ENCODE results near the gene DDC. TPM values are rescaled to one million over a fixed set of nuclear protein-coding genes. Genes with fewer than 3 reads are reported as not detected.
"Not testable (repeated sequence)": the region's sequence is repeated elsewhere in the genome, so short reads cannot be mapped to it uniquely, and the experiment has no call there.

Gene DDC
- total RNA-seq, 2 donors from 2014 or later = not detected

- H3K27ac Mint-ChIP-seq = no peak overlapping the region
- peaks cover 7% of the 10 kb centered on the region for H3K4me1 Mint-ChIP-seq
Measured at GRCh38 chr7:50533866-50534265, 31.3 kb downstream of the DDC start.

GRCh38 chr7:50531928-50532327 lies 33.3 kb downstream of the DDC start:
- H3K9me3 Mint-ChIP-seq = no peaks in the 10 kb centered on the region
- H3K4me1 Mint-ChIP-seq = peaks cover 7% of the 10 kb centered on the region
- peak overlapping the region; percentile 5 for H3K4me3 Mint-ChIP-seq
- peak overlapping the region; percentile 28 for H3K27ac Mint-ChIP-seq
- peaks cover 20% of the 10 kb centered on the region for H3K27me3 Mint-ChIP-seq
- ATAC-seq (replicated peaks) = peak; percentile 41
- H3K36me3 Mint-ChIP-seq (ENCODE audit: low read depth) = no peaks in the 10 kb centered on the region

More at GRCh38 chr7:50533866-50534265, 31.3 kb downstream of the DDC start:
- no peaks in the 10 kb centered on the region for H3K36me3 Mint-ChIP-seq (ENCODE audit: low read depth)
- no peak for ATAC-seq (replicated peaks)
- H3K4me3 Mint-ChIP-seq = no peak overlapping the region
- no peaks in the 10 kb centered on the region for H3K9me3 Mint-ChIP-seq
- peaks cover 15% of the 10 kb centered on the region for H3K27me3 Mint-ChIP-seq

GRCh38 chr7:50531401-50531911 lies 33.7 kb downstream of the DDC start:
- Mint-ChIP-seq H3K9me3 (no peaks in the 10 kb centered on the region), H3K4me1 (peaks cover 7% of the 10 kb centered on the region), H3K27ac (peak overlapping the region; percentile 28), H3K27me3 (peaks cover 20% of the 10 kb centered on the region), H3K4me3 (peak overlapping the region; percentile 5), H3K36me3 (ENCODE audit: low read depth) (no peaks in the 10 kb centered on the region)
- ATAC-seq (replicated peaks) = peak; percentile 70

- H3K4me1 Mint-ChIP-seq = peaks cover 7% of the 10 kb centered on the region
- ATAC-seq (replicated peaks) = peak; percentile 37
- H3K4me3 Mint-ChIP-seq = no peak overlapping the region
Measured at GRCh38 chr7:50530766-50531165, 34.4 kb downstream of the DDC start.

GRCh38 chr7:50529093-50529862 lies 35.9 kb downstream of the DDC start:
- no peak for ATAC-seq (replicated peaks)
- H3K27me3 Mint-ChIP-seq = peaks cover 19% of the 10 kb centered on the region

More at GRCh38 chr7:50530766-50531165, 34.4 kb downstream of the DDC start:
- H3K27ac Mint-ChIP-seq = peak overlapping the region; percentile 28
- H3K36me3 Mint-ChIP-seq (ENCODE audit: low read depth) = no peaks in the 10 kb centered on the region
- no peaks in the 10 kb centered on the region for H3K9me3 Mint-ChIP-seq
- H3K27me3 Mint-ChIP-seq = peaks cover 17% of the 10 kb centered on the region

GRCh38 chr7:50528266-50529092 lies 36.7 kb downstream of the DDC start:
- Mint-ChIP-seq H3K27ac (no peak overlapping the region), H3K27me3 (peaks cover 23% of the 10 kb centered on the region), H3K9me3 (no peaks in the 10 kb centered on the region), H3K4me3 (no peak overlapping the region), H3K36me3 (ENCODE audit: low read depth) (no peaks in the 10 kb centered on the region), H3K4me1 (peaks cover 7% of the 10 kb centered on the region)
- no peak for ATAC-seq (replicated peaks)

More at GRCh38 chr7:50529093-50529862, 35.9 kb downstream of the DDC start:
- no peak overlapping the region for H3K27ac Mint-ChIP-seq
- H3K4me1 Mint-ChIP-seq = peaks cover 7% of the 10 kb centered on the region
- no peaks in the 10 kb centered on the region for H3K36me3 Mint-ChIP-seq (ENCODE audit: low read depth)
- H3K4me3 Mint-ChIP-seq = no peak overlapping the region
- H3K9me3 Mint-ChIP-seq = no peaks in the 10 kb centered on the region

DNA sequence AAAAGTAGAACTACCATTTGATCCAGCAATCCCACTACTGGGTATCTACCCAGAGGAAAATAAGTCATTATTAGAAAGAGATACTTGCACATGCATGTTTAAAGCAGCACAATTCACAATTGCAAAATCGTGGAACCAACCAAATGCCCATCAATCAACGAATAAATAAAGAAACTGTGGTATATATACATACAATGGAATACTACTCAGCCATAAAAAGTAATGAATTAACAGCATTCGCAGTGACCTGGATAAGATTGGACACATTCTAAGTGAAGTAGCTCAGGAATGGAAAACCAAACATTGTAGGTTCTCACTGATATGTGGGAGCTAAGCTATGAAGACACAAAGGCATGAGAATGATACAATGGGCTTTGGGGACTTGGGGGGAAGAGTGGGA lies 45.9 kb downstream of the DDC start:
- not testable (repeated sequence) for ATAC-seq (replicated peaks); H3K36me3 Mint-ChIP-seq (ENCODE audit: low read depth); H3K27ac Mint-ChIP-seq; H3K9me3 Mint-ChIP-seq; H3K4me1 Mint-ChIP-seq; H3K4me3 Mint-ChIP-seq
- peaks cover 44% of the 10 kb centered on the region for H3K27me3 Mint-ChIP-seq

DNA sequence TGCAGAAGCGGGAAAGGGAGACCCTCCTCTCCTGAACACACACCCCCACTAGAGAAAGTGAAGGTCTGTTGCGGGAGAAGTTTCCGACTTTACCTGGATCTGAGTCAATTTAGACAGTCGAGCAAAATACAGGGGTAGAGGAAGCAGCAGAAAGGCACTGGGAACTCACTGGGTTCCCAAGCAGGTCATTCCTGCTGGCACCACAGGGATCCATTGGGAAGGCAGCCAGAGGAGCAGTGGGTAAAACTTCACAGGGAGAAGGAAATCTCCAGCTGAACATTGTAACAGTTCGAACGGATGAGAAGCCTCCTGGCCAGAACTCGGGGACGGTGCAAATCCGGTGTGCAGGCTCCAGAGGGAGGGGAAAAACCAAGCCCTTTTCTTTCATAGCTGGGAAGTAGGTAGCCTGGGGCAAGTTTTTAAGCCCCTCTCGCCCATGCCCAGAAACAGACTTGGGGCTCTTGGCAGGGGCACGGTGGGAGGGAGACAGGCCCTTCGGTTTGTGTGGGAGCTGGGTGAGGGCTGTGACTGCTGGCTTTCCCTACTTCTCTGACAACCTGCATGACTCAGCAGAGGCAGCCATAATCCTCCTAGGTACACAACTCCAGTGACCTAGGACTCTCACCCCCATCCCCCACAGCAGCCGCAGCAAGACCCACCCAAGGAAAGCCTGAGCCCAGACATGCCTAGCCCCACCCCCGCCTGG lies 51.9 kb downstream of the DDC start:
- Mint-ChIP-seq H3K27ac (no peak overlapping the region), H3K27me3 (peaks cover 45% of the 10 kb centered on the region), H3K4me3 (no peak overlapping the region), H3K9me3 (no peaks in the 10 kb centered on the region), H3K36me3 (ENCODE audit: low read depth) (no peaks in the 10 kb centered on the region), H3K4me1 (no peaks in the 10 kb centered on the region)
- no peak for ATAC-seq (replicated peaks)

- H3K36me3 Mint-ChIP-seq (ENCODE audit: low read depth) = no peaks in the 10 kb centered on the region
- no peak for ATAC-seq (replicated peaks)
Measured at GRCh38 chr7:50512384-50512783, 52.8 kb downstream of the DDC start.

DNA sequence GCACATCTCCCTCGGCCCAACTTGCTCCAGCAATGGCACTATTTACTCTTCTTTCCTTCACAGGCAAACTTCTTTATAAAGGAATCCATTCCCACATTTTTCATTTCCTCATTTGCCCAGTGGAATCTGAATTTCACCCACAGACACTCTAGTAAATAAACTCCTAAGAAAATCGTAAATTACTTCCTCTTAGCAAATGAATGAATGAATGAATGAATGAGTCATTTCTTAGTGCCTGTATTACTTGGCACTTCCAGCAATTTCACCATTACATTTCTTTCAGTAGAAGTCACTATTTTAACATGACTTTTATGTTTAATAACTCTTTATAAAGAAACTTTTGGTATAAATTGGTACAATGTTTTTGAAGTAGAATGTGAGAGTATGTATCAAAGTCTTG lies 55.7 kb downstream of the DDC start:
- no peaks in the 10 kb centered on the region for H3K9me3 Mint-ChIP-seq
- H3K27me3 Mint-ChIP-seq = peaks cover 23% of the 10 kb centered on the region
- no peak overlapping the region for H3K27ac Mint-ChIP-seq
- ATAC-seq (replicated peaks) = no peak
- H3K4me1 Mint-ChIP-seq = no peaks in the 10 kb centered on the region
- no peak overlapping the region for H3K4me3 Mint-ChIP-seq
- no peaks in the 10 kb centered on the region for H3K36me3 Mint-ChIP-seq (ENCODE audit: low read depth)

More at GRCh38 chr7:50512384-50512783, 52.8 kb downstream of the DDC start:
- Mint-ChIP-seq H3K9me3 (no peaks in the 10 kb centered on the region), H3K4me1 (no peaks in the 10 kb centered on the region), H3K27me3 (peaks cover 44% of the 10 kb centered on the region), H3K27ac (no peak overlapping the region), H3K4me3 (no peak overlapping the region)

DNA sequence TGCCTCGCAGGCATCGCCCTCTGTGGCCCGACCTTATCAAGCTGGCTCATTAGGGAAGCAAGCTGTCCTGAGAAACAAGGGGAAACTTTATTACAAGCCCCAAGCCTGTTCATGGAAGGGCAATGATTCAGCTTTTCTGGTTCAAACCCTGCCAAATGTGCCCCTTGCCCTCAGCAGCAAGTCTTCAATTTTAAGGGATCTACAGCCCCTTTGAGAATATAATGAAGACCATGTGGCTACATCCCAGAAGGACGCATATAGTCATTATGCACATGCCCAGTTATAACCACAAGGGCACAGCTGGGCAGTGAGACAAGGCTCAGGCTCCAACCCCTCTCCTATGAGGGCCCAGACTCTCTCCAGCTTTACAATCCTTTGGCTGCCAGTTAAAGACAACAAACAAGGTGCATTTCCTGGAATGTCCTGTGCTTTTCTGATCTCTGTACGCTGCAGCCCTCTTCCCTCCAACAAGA lies 56.7 kb downstream of the DDC start:
- Mint-ChIP-seq H3K27ac (no peak overlapping the region), H3K27me3 (peaks cover 17% of the 10 kb centered on the region), H3K36me3 (ENCODE audit: low read depth) (no peaks in the 10 kb centered on the region), H3K4me1 (no peaks in the 10 kb centered on the region), H3K9me3 (no peaks in the 10 kb centered on the region), H3K4me3 (no peak overlapping the region)
- no peak for ATAC-seq (replicated peaks)

- H3K4me1 Mint-ChIP-seq = no peaks in the 10 kb centered on the region
- H3K27me3 Mint-ChIP-seq = peaks cover 14% of the 10 kb centered on the region
- no peaks in the 10 kb centered on the region for H3K36me3 Mint-ChIP-seq (ENCODE audit: low read depth)
- ATAC-seq (replicated peaks) = no peak
- H3K4me3 Mint-ChIP-seq = no peak overlapping the region
- H3K27ac Mint-ChIP-seq = no peak overlapping the region
- no peaks in the 10 kb centered on the region for H3K9me3 Mint-ChIP-seq
Measured at GRCh38 chr7:50507898-50508470, 57.2 kb downstream of the DDC start.

GRCh38 chr7:50505553-50506210 lies 59.5 kb downstream of the DDC start:
- Mint-ChIP-seq H3K36me3 (ENCODE audit: low read depth) (no peaks in the 10 kb centered on the region), H3K4me3 (no peak overlapping the region), H3K9me3 (no peaks in the 10 kb centered on the region), H3K4me1 (no peaks in the 10 kb centered on the region), H3K27ac (no peak overlapping the region), H3K27me3 (peaks cover 9% of the 10 kb centered on the region)
- ATAC-seq (replicated peaks) = no peak

All from activated T-helper 17 cell treated with anti-CD3 and anti-CD28 coated beads, Interleukin-2, amount 50 U/mL, for 72 hours (primary cell).